ENCODE results near the gene OR2A12.
"Not testable (repeated sequence)": the region's sequence is repeated elsewhere in the genome, so short reads cannot be mapped to it uniquely, and the experiment has no call there.

OR2A12 gene

GRCh38 chr7:144085978-144086377, at the start of gene OR2A12:
Gene OR2A12, plus strand, starts transcription at chr7:144086278. Its CDS starts 8,830 bp downstream, at chr7:144095108.
- no peak for DNase-seq (ENCODE audit: low spot score)

- DNase-seq (ENCODE audit: low spot score), result no peak
Measured at GRCh38 chr7:144036302-144036885, 49.7 kb upstream of the OR2A12 start.

GRCh38 chr7:144037414-144038035, 48.6 kb upstream of the OR2A12 start:
- DNase-seq (ENCODE audit: low spot score), result no peak

- DNase-seq (ENCODE audit: low spot score), result no peak
Measured at GRCh38 chr7:144038887-144039286, 47.2 kb upstream of the OR2A12 start.

- DNase-seq (ENCODE audit: low spot score), result no peak
Measured at GRCh38 chr7:144048648-144049047, 37.4 kb upstream of the OR2A12 start, which contains the start of gene OR2A5. Gene OR2A5, plus strand, starts transcription at chr7:144048948. Its CDS starts 1,454 bp downstream, at chr7:144050402.

- DNase-seq (ENCODE audit: low spot score), result no peak
Measured at GRCh38 chr7:144049491-144049890, 36.6 kb upstream of the OR2A12 start.

- DNase-seq (ENCODE audit: low spot score), result no peak
Measured at GRCh38 chr7:144050093-144050492, 36.0 kb upstream of the OR2A12 start.

- DNase-seq (ENCODE audit: low spot score), result not testable (repeated sequence)
Measured at GRCh38 chr7:144050884-144051283, 35.2 kb upstream of the OR2A12 start.

- DNase-seq (ENCODE audit: low spot score), result no peak
Measured at GRCh38 chr7:144057954-144058353, 28.1 kb upstream of the OR2A12 start.

GRCh38 chr7:144063710-144064109, 22.4 kb upstream of the OR2A12 start:
- no peak for DNase-seq (ENCODE audit: low spot score)

GRCh38 chr7:144069511-144069910, 16.6 kb upstream of the OR2A12 start, which contains the start of gene OR2A25:
Gene OR2A25, plus strand, starts transcription at chr7:144069811. Its CDS starts 4,409 bp downstream, at chr7:144074220.
- no peak for DNase-seq (ENCODE audit: low spot score)

GRCh38 chr7:144069953-144070352, 16.1 kb upstream of the OR2A12 start:
- DNase-seq (ENCODE audit: low spot score), result no peak

GRCh38 chr7:144074374-144074773, 11.7 kb upstream of the OR2A12 start:
- no peak for DNase-seq (ENCODE audit: low spot score)

GRCh38 chr7:144086730-144087129, 652 bp downstream of the OR2A12 start:
- no peak for DNase-seq (ENCODE audit: low spot score)

- no peak for DNase-seq (ENCODE audit: low spot score)
Measured at GRCh38 chr7:144087230-144087629, 1.2 kb downstream of the OR2A12 start.

GRCh38 chr7:144090667-144091066, 4.6 kb downstream of the OR2A12 start:
- DNase-seq (ENCODE audit: low spot score), result no peak

GRCh38 chr7:144098776-144099175, 12.7 kb downstream of the OR2A12 start:
- DNase-seq (ENCODE audit: low spot score), result no peak

GRCh38 chr7:144100607-144101006, 14.5 kb downstream of the OR2A12 start:
- no peak for DNase-seq (ENCODE audit: low spot score)

- DNase-seq (ENCODE audit: low spot score), result no peak
Measured at GRCh38 chr7:144102041-144102440, 16.0 kb downstream of the OR2A12 start.

GRCh38 chr7:144105211-144105610, 19.1 kb downstream of the OR2A12 start:
- no peak for DNase-seq (ENCODE audit: low spot score)

- no peak for DNase-seq (ENCODE audit: low spot score)
Measured at GRCh38 chr7:144109283-144109682, 23.2 kb downstream of the OR2A12 start, which contains the start of gene OR2A2. Gene OR2A2, plus strand, starts transcription at chr7:144109583. Its CDS starts 0 bp downstream, at chr7:144109583.

GRCh38 chr7:144110272-144110671, 24.2 kb downstream of the OR2A12 start:
- no peak for DNase-seq (ENCODE audit: low spot score)

- no peak for DNase-seq (ENCODE audit: low spot score)
Measured at GRCh38 chr7:144113651-144114050, 27.6 kb downstream of the OR2A12 start.

- DNase-seq (ENCODE audit: low spot score), result no peak
Measured at GRCh38 chr7:144118341-144118740, 32.3 kb downstream of the OR2A12 start.

All from GM03348 (cell line).